HG03280 (cell line): ENCODE measurements around the gene ORM1.

Experiments
- ATAC-seq: cut with Tn5 transposase; IDR thresholded peaks from one replicate; pipeline ENCODE4 v1.9.1; 2021; ENCODE audit warnings: mild to moderate bottlenecking, moderate library complexity; ENCODE audit not compliant: unreplicated experiment

Gene ORM1

DNA sequence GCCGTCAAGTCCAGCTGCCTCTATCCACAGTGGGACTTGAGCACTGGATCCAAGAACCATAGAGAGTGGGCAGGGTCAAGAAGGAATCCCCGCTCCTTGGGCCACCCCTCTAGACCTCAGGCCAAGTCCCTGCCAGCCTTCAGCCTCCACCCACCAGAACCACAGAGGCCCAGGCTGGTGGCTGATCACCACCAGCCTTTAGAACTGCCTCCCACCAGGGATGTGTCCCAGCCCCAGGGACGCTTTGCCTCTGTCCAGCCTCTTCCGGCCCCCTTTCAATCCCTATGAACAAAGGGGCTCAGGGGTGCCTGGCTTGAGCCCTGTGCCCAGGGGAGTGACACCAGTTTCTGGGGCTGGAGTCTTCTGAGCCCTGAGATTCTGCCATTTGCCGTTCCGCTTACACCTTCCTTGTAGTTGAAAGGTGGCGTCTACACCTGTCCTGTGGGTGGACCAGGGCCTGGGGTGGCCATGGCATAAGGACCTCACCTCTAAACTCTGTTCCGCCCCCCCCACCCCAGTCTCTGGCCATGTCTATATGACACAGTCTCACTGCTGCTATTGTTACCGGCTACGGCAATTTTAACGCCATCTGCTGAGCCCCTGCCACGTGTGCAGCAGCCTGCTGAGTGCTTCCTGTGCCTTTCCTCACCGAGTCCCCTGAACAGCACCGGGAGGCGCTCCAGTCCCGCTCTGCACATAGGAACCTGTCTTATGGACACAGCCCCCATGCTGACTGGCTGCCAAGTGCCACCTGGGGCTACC is 35.7 kb upstream of the ORM1 start:
- no peak for ATAC-seq

- ATAC-seq, result no peak
These were observed 35.1 kb upstream of the ORM1 start for GRCh38 chr9:114287763-114288192.

DNA sequence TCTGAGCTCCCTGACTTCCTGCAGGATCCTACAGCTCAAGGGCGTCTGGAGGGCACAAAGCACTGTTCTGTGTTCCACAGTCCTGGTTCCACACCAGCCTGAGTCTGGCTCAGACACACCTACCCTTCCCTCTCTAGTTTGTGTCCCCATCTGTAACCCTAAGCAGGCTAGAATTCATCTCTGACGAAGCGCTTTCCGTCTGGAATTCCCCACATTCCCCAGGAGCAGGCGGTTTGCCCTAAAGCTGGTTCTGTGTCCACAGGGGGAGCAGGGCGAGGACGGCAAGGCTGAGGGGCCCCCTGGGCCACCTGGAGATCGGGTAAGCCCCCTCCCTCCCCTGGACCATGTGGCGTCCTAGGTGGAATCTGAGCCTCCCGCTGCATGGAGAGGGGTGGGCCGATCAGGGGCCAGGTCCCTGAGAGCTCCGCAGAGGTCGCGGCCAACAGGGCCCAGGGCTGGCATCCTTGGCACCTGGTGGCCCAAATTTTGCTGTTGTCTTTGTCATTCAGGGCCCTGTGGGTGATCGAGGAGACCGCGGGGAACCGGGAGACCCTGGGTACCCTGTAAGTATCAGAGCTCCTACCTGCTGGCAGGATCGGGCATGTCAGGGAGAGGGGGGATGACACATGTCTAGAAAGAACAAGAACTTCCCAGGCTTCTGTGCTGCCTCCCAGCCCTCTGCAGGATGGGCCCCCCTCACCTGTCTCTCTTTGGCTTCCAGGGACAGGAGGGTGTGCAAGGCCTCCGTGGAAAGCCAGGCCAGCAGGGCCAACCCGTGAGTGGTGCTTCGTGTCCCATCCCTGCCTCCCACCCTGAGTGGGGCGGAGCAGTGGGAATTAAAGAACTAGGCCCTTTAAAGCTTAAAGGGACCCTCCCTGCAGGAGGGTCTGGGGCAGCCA is 34.5 kb upstream of the ORM1 start:
- no peak for ATAC-seq

GRCh38 chr9:114289106-114289505 is 33.8 kb upstream of the ORM1 start:
- ATAC-seq, result no peak

DNA sequence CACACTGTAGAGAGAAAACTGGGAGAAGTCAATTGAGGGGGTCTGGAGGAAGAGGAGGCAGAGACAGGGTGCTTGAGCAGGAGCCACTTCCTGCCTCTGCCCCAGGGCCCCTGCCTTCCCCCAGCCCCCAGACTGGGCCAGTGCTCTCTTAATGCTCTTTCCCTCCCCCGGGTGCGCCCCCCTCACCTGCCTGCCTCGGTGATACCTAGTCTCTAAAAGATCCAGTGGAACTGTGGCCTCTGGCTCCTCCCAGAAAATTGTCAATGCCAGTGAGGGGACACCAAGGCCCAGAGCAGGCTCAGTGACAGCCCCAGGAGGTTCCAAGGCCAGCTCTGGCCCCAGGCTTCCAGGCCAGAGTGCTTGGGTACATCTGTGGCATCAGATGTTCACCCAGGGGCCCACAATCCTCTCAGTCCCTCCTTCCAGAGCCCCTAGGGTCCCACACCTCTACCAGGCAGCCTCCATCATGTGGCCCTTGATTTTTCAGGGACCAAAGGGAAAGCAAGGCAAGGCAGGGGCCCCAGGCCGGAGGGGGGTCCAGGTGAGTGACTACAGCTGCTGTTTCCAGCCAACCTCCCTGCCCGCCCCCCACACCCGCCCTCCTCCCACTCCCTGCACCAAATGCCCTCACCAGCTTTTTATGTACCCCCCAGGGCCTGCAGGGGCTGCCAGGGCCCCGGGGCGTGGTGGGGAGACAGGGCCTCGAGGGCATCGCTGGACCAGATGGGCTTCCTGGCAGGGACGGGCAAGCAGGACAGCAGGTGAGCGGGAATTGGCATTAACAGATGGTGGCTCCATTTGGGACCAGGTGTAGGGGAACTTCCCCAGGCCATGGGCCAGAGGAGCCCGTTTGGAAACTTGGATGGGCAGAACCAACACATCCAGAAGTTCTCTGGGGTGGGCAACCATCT is 33.1 kb upstream of the ORM1 start:
- ATAC-seq, result no peak

DNA sequence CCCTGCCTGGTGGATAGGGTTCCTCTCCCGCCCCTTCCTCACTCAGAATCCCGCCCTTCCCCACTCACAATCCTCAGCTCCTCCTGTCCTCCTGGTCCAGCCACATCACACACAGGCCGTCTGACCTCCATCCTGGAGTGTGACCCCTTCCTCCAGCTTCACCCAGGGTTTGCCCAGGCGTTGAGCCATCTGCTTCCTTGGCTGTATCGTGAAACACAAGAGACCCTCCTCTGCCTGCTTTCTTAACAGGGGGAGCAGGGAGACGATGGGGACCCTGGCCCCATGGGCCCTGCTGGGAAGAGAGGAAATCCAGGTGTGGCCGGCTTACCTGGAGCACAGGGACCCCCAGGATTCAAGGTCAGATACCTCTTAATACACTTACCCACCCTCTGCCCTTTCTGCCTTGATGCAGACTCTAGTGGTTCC is 32.3 kb upstream of the ORM1 start:
- no peak for ATAC-seq

- no peak for ATAC-seq
These were observed 31.8 kb upstream of the ORM1 start for GRCh38 chr9:114291064-114291474.

GRCh38 chr9:114291886-114292590 is 30.9 kb upstream of the ORM1 start:
- ATAC-seq, result no peak

DNA sequence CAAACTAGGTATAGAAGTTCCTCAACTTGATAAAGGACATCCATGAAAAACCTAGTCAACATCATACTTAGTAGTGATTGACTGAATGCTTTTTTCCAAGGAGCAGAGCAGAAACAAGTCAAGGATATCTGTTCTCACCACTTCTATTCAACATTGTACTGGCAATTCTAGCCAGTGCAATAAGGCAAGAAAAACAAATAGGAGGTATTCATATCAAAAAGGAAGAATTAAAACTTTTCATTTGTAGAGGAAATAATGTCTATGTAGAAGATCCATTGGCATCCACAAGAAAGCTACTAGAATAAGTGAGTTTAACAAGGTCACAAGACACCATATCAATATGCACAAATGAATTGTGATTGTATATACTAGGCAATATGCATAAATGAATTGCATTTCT is 28.2 kb upstream of the ORM1 start:
- no peak for ATAC-seq

GRCh38 chr9:114296338-114296737 is 26.6 kb upstream of the ORM1 start:
- no peak for ATAC-seq

- ATAC-seq, result no peak
These were observed 23.4 kb upstream of the ORM1 start for GRCh38 chr9:114299286-114300152.

DNA sequence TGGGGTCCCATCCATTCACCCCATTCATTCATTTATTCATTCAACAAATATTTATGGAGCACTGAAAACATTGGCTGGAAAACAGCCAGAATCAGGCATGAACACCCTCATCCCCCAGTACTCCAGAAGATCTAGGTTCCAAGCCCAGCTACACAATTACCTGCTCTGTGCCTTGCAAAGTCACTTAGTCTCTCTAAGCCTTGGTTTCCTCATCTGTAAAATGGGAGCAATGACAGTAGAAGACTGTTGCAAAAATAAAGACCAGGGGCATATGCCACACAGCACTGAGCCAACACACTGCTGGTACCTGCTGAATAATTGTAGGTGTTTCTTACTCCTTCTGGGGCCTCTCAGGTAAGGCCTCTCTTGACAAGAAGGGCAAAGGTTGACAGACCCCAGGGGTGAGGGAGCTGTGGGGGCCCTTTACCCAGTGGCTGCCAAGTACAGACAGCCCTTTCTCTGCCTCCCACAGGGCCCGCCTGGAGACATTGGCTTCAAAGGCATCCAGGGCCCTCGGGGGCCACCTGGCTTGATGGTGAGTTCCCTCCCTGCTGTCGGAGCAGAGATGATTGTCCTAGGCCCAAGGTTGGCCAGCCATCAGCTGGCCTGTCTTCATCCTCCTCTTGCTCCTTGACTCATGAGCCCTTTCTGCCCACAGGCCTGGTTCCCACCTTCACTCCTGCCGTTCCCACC is 22.6 kb upstream of the ORM1 start:
- no peak for ATAC-seq

DNA sequence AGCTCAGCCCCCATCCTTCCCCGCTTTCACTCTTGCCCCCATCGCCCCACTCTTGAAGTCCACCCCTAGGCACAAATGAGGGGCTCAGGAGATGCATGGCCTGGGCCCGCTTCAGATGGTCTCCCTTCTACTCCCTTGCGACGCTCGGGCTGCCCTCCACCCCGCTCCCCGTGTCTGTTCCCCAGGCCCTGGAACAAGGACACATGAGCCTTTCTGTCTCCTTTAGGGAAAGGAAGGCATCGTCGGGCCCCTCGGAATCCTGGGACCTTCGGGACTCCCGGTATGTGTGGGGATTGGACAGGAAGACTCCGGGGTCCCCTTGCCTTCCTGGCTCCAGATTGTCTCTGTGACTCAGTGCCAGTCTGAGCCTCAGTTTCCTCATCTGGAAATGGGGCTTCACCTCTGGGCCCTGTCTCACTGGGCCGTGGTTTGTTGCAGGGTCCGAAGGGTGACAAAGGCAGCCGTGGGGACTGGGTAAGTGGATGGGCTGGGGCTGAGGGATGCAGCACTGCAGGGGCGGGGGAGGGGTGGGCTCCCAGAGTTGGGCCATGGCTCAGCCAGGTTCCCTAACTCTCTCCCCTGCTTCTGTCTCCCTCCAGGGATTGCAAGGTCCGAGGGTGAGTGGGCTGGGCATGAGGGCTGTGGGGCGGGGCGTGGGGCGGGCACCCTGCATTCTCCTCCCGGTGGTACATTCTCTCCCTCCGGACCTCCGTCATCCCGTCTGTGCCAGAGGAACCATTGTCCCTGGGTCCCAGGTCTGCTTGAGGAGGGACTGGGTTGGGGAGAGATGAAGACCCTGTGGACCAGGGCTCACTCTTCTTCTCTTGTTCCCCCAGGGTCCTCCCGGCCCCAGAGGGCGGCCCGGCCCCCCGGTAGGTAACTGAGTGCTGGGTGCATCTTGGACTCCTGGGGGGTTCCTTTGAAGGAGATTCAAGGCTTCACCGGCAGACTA is 21.8 kb upstream of the ORM1 start:
- ATAC-seq, result no peak

GRCh38 chr9:114301798-114302565 is 20.9 kb upstream of the ORM1 start:
- ATAC-seq, result no peak

DNA sequence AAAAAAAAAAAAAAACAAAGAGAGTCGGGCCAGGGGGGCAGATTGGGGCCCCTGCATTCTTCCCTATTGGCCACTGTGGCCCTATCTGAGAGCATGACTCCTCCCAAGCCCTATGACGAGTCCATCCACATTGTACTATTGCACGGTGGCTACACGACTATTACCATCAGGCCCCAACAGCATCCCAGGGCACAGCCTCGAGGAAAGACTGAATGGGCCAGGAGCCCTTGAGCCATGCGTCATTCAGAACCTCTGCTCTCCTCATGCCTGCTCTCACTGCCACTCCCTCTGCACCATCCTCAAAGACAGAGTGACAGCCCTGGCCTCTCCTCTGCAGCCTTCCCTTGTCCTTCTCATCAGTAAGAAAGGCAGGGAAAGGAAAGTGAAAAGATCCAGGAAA is 20.2 kb upstream of the ORM1 start:
- no peak for ATAC-seq

GRCh38 chr9:114303571-114303970 is 19.3 kb upstream of the ORM1 start:
- no peak for ATAC-seq

GRCh38 chr9:114303977-114304376 is 18.9 kb upstream of the ORM1 start:
- ATAC-seq, result no peak
